Heart right ventricle (tissue), 16 donors: Measurements from ENCODE around the gene FOXN3. TPM values are rescaled to one million over a fixed set of nuclear protein-coding genes. Genes with fewer than 3 reads are reported as not detected.

Experiments
- ATAC-seq, 8 donors: fragments of 200-7000 bp; cut with Tn5 transposase; one replicate each; pipeline ENCODE4 v1.9.1; 2020; ENCODE audit warnings: mild to moderate bottlenecking in 8 of 8, moderate library complexity in 8 of 8, moderate number of reproducible peaks in 1 of 8
- DNase-seq, 2 donors: peaks; one replicate each; pipeline ENCODE4 v3.0.0-alpha.2; 2020
- H3K27ac ChIP-seq, 10 donors: fragments of 200-600 bp; sonication (generic) in 2 of 10; one replicate each; pipeline versions ENCODE4 v1.5.0 to v1.8.0; 2020 to 2022; ENCODE audit warnings: mild to moderate bottlenecking in 3 of 10
- H3K27me3 ChIP-seq, 7 donors: fragments of 200-600 bp; one replicate each; pipeline ENCODE4 v1.8.0; 2021 to 2022; ENCODE audit warnings: mild to moderate bottlenecking in 2 of 7
- H3K36me3 ChIP-seq, 9 donors: fragments of 200-600 bp; sonication (generic) in 1 of 9; one replicate each; pipeline versions ENCODE4 v1.5.0 to v1.8.0; 2020 to 2022; ENCODE audit warnings: mild to moderate bottlenecking in 2 of 9
- H3K4me1 ChIP-seq, 9 donors: fragments of 200-600 bp; sonication (generic) in 1 of 9; one replicate each; pipeline versions ENCODE4 v1.5.0 to v1.8.0; 2020 to 2022; ENCODE audit warnings: mild to moderate bottlenecking in 4 of 9
- H3K4me3 ChIP-seq, 10 donors: fragments of 200-600 bp; sonication (generic) in 2 of 10; one replicate each; pipeline versions ENCODE4 v1.5.0 to v1.8.0; 2020 to 2022; ENCODE audit warnings: mild to moderate bottlenecking in 7 of 10, moderate library complexity in 2 of 10
- H3K9me3 ChIP-seq, 11 donors: fragments of 200-600 bp in 10 of 11; sonication (generic) in 2 of 11; one replicate each; pipeline versions ENCODE4 v1.5.0 to v1.8.0; 2013 to 2022; ENCODE audit warnings: mild to moderate bottlenecking in 2 of 11, control low read depth in 1 of 11, moderate library complexity in 1 of 11
- WGBS, 2 donors: extraction: QIAGEN DNeasy Blood & Tissue Kit; methylation state at CpG; one replicate each; pipeline ENCODE4 v1.1.7; 2013; ENCODE audit warnings: inconsistent platforms in 1 of 2; 5-methylcytosine and 5-hydroxymethylcytosine counted together
- intact Hi-C, 10 donors: fragments of 100-400 bp; cut with DNase I; formaldehyde crosslinking; loops; one replicate each; pipeline versions ENCODE4 v1.11.1 to v1.14.2; 2022
- long read RNA-seq, 3 donors: library from polyadenylated mRNA; unstranded; transcript quantifications; one replicate each; pipeline ENCODE4 v2.0.0, GENCODE V29; 2020 to 2021
- polyA plus RNA-seq, 2 donors: library from polyadenylated mRNA; stranded (reverse); fragments of 200-250 nt; gene quantifications; one replicate each; pipeline ENCODE4 v1.2.3, GENCODE V29; 2013
- total RNA-seq, 10 donors: library from RNA; stranded (reverse); fragmentation: NEBNext Ultra II Directional in 3 of 10; extraction: Animal tissue kit (Norgen Biotek cat#: 25700) in 3 of 10; gene quantifications; one replicate each; pipeline versions ENCODE4 v1.2.1 to v1.2.4, GENCODE V29; 2021 to 2023
- TF ChIP-seq, protein P1 (sequence below), 9 donors: fragments of 200-600 bp; sonication (generic) in 2 of 9; IDR thresholded peaks; one replicate each; pipeline versions ENCODE4 v1.5.0 to v1.8.0; 2021 to 2022; ENCODE audit warnings: antibody characterized with exemption in 9 of 9, mild to moderate bottlenecking in 5 of 9, moderate library complexity in 1 of 9
- donor health status: Arrhythmogenic right ventricular cardiomyopathy.
- donor health status: ischemic (EF 13 %, LVEDD 7.1; RV severe dilation, severe dysfunction).
- donor health status: healthy with polysubstance abuse.
- donor health status: DM: no; HTN: yes; CAD: no.
- donor health status: DM: no; HTN: no; CAD: no.
- donor health status: ischemic (EF 25% LVEDD 6.9; RV normal size, moderate dysfunction).
- donor health status: ischemic (EF 25% LVEDD 5.7; RV mildly dilated, moderate dysfunction).
- donor health status: healthy.
- donor health status: DM: yes; HTN: yes; CAD: no.
- donor health status: Ischemic cardiomyopathy.
- donor health status: ischemic (EF 35%, LVEDD 5.7; RV mildly dilated, moderate dysfunction).
- donor health status: nonischemic (EF 11% LVEDD 7.7; RV severe dilation, severe dysfunction).
- donor health status: DM: yes; HTN: yes; CAD: no.
- donor health status: PGD.
- donor health status: ischemic (EF 29% LVEDD 5.4; RV normal size, mild dysfunction).
- donor health status: nonischemic (EF 23%, LVEDD 6.1; RV moderate dilation, normal function).

FOXN3 gene, protein sequence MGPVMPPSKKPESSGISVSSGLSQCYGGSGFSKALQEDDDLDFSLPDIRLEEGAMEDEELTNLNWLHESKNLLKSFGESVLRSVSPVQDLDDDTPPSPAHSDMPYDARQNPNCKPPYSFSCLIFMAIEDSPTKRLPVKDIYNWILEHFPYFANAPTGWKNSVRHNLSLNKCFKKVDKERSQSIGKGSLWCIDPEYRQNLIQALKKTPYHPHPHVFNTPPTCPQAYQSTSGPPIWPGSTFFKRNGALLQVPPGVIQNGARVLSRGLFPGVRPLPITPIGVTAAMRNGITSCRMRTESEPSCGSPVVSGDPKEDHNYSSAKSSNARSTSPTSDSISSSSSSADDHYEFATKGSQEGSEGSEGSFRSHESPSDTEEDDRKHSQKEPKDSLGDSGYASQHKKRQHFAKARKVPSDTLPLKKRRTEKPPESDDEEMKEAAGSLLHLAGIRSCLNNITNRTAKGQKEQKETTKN
- total RNA-seq (100 to 1,000 TPM in 8 of 10 donors, 10 to 100 TPM in 2; 87.5 to 150 (median 114) TPM), polyA plus RNA-seq (10 to 100 TPM; 13.0 to 21.1 TPM)
- long read RNA-seq, donor 1, transcript FOXN3-201 (6 exons, 2,542 nt): major isoform, 6 of 113 reads
- long read RNA-seq, donor 1, transcript FOXN3-219 (5 exons, 2,421 nt): major isoform, 6 of 113 reads
- long read RNA-seq, donor 1, transcript FOXN3-204 (6 exons, 555 nt): minor isoform, 5 of 113 reads
- long read RNA-seq, donor 1, transcript FOXN3-214 (6 exons, 2,692 nt): major isoform, 6 of 113 reads
- long read RNA-seq, donor 1, partial matches to known transcripts: 4 of 113 reads
- long read RNA-seq, donor 1, other reads (novel, unspliced or antisense): 86 of 113 reads
- long read RNA-seq, donor 2, transcript FOXN3-214 (6 exons, 2,692 nt): major isoform, 11 of 144 reads
- long read RNA-seq, donor 2, transcript FOXN3-219 (5 exons, 2,421 nt): minor isoform, 7 of 144 reads
- long read RNA-seq, donor 2, partial matches to known transcripts: 4 of 144 reads
- long read RNA-seq, donor 2, other reads (novel, unspliced or antisense): 121 of 144 reads
- long read RNA-seq, donor 3, transcript FOXN3-201 (6 exons, 2,542 nt): major isoform, 33 of 240 reads
- long read RNA-seq, donor 3, transcript FOXN3-219 (5 exons, 2,421 nt): minor isoform, 31 of 240 reads
- long read RNA-seq, donor 3, transcript FOXN3-204 (6 exons, 555 nt): minor isoform, 8 of 240 reads
- long read RNA-seq, donor 3, partial matches to known transcripts: 21 of 240 reads
- long read RNA-seq, donor 3, other reads (novel, unspliced or antisense): 146 of 240 reads

DNA sequence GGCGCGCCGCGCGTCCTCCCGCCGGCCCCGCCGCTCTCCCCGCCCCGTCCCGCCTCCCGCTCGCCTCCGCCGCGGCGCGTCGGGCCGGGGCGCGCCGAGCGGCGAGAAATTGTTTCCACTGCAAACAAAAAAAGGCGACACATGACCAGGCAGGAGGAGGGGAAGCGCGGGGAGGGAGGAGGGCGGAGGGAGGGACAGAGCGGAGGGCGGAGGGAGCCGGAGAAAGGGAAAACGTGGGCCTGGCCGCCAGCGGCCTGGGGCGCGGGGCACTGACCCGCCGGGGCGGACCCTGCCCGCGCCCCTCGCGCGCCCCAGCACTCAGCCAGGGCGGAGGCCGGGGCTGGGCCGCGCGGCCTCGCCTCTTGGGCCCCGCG lies at the start of gene FOXN3:
Gene FOXN3 (minus strand): TSS at position 143 of the 374 bp plus-strand sequence. CDS start 4,757 bp downstream, outside the sequence.
- Histone ChIP-seq H3K4me3 (peak within 1 kb of the TSS; percentile 74 to 98 (median 92)), H3K27me3 (no peaks in the 10 kb centered on the region), H3K4me1 (peaks cover 9 to 49% (median 34%) of the 10 kb centered on the region in 9 donors), H3K9me3 (no peaks in the 10 kb centered on the region), H3K36me3 (peaks cover 0 to 17% (median 0%) of the 10 kb centered on the region in 9 donors), H3K27ac (peak within 1 kb of the TSS; percentile 92 to 98 (median 96))
- intact Hi-C loops: loop anchor here in 7 of 10 donors (1.0 to 10.0 kb wide), 20 partner anchors 112 to 498 kb away; no protein-coding TSS in a partner anchor
- TF ChIP-seq, protein P1, sequence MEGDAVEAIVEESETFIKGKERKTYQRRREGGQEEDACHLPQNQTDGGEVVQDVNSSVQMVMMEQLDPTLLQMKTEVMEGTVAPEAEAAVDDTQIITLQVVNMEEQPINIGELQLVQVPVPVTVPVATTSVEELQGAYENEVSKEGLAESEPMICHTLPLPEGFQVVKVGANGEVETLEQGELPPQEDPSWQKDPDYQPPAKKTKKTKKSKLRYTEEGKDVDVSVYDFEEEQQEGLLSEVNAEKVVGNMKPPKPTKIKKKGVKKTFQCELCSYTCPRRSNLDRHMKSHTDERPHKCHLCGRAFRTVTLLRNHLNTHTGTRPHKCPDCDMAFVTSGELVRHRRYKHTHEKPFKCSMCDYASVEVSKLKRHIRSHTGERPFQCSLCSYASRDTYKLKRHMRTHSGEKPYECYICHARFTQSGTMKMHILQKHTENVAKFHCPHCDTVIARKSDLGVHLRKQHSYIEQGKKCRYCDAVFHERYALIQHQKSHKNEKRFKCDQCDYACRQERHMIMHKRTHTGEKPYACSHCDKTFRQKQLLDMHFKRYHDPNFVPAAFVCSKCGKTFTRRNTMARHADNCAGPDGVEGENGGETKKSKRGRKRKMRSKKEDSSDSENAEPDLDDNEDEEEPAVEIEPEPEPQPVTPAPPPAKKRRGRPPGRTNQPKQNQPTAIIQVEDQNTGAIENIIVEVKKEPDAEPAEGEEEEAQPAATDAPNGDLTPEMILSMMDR (IDR thresholded peaks at IDR 0.05): no peak
- DNase-seq (peak; percentile 93 to 96), ATAC-seq (peak; percentile 73 to 87 (median 79))
- 1 to 2% methylated on average over 23 to 53 of the region's 54 CpGs for WGBS, 2 donors

DNA sequence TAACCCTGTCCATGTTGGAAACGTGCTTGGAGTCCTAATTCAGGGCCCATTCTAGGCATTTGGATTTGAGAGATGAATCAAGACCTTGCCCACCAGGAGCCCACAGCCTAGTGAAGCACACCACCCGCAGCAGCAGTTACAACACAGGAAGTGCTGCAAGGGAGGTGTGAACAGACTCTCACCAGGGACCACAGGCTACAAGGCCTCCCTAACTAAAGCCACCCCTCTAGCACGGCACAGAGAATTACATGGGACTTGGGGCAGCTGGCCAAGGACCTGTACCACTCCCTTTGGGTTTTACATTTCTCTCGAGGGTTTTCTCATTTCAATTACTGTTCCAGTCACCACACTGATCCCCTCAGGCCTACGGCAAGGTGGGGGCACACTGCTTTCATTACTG lies 49.5 kb upstream of the FOXN3 start:
- peak in 4 of 8 donors; percentile 35 to 44 (median 40) for ATAC-seq
- 80 to 85% methylated on average over 5 of the region's 5 CpGs for WGBS, 2 donors
- TF ChIP-seq, protein P1 (IDR thresholded peaks at IDR 0.05): no peak

DNA sequence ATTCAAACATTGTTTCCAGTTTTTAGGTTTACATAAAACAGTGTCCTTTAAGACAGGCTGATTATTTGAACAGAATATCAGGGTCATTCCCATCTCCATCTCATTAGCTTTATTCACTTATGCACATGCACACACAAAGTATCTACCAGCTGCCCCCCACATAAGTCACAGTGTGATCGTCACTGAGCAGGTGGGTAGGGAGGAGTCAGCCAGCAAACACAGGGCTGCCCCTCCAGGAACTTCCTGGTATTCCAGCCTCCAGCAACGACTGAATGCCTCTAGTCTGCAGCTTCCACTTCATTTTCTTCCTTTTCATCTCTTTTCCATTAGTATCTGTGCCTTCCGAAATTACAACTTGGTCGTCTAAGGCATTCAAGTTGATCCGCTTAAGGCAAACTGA lies 48.8 kb upstream of the FOXN3 start:
- TF ChIP-seq, protein P1 (IDR thresholded peaks at IDR 0.05): no peak
- intact Hi-C loops: no loop called here
- ATAC-seq: no peak
- H3K27ac ChIP-seq: no peak overlapping the region
- H3K27me3 ChIP-seq: no peaks in the 10 kb centered on the region
- WGBS, 2 donors: 78 to 80% methylated on average over 5 of the region's 5 CpGs
- H3K36me3 ChIP-seq: peaks cover 0 to 2% (median 0%) of the 10 kb centered on the region in 9 donors
- peaks cover 0 to 4% (median 0%) of the 10 kb centered on the region in 11 donors for H3K9me3 ChIP-seq
- no peak overlapping the region for H3K4me3 ChIP-seq
- no peak for DNase-seq
- H3K4me1 ChIP-seq: peaks cover 0 to 41% (median 10%) of the 10 kb centered on the region in 9 donors

More for the DNA sequence above, 49.5 kb upstream of the FOXN3 start:
- no peaks in the 10 kb centered on the region for H3K27me3 ChIP-seq
- DNase-seq: no peak
- H3K36me3 ChIP-seq: peaks cover 0 to 4% (median 0%) of the 10 kb centered on the region in 9 donors
- H3K9me3 ChIP-seq: peaks cover 0 to 4% (median 0%) of the 10 kb centered on the region in 11 donors
- H3K27ac ChIP-seq: peak overlapping the region in 1 of 10 donors; percentile 59
- intact Hi-C loops: no loop called here
- peaks cover 0 to 47% (median 10%) of the 10 kb centered on the region in 9 donors for H3K4me1 ChIP-seq
- H3K4me3 ChIP-seq: no peak overlapping the region
